VCaP (cell line): ENCODE data around the gene CSNK1E.

Experiments
- H3K27ac ChIP-seq: fragments of 450-650 bp; 2 replicates; pipeline ENCODE4 v1.5.1; 2017
- CTCF ChIP-seq: fragments of 450-650 bp; conservative IDR thresholded peaks from 2 replicates; pipeline ENCODE4 v1.5.1; 2017; ENCODE audit warnings: mild to moderate bottlenecking, moderate library complexity

CSNK1E gene

GRCh38 chr22:38247713-38248112 is 69.5 kb downstream of the CSNK1E start:
- TF ChIP-seq CTCF = no peak
- H3K27ac ChIP-seq = no peak overlapping the region

GRCh38 chr22:38246692-38247091 is 70.5 kb downstream of the CSNK1E start:
- TF ChIP-seq CTCF = no peak
- no peak overlapping the region for H3K27ac ChIP-seq

GRCh38 chr22:38246046-38246658 is 71.1 kb downstream of the CSNK1E start:
- TF ChIP-seq CTCF = no peak
- H3K27ac ChIP-seq = no peak overlapping the region

- no peak for TF ChIP-seq CTCF
- no peak overlapping the region for H3K27ac ChIP-seq
Observed at GRCh38 chr22:38244106-38244505, 73.1 kb downstream of the CSNK1E start.

GRCh38 chr22:38243007-38243765 is 74.0 kb downstream of the CSNK1E start:
- TF ChIP-seq CTCF = no peak
- H3K27ac ChIP-seq = no peak overlapping the region

GRCh38 chr22:38240734-38241252 is 76.4 kb downstream of the CSNK1E start:
- TF ChIP-seq CTCF = no peak
- no peak overlapping the region for H3K27ac ChIP-seq
